Mammary epithelial cell (primary cell): Measurements from ENCODE around the gene LIFR.

Experiments
- EZH2 ChIP-seq: IDR thresholded peaks from 2 replicates; pipeline ENCODE4 v1.6.1; 2012; ENCODE audit warnings: low read length, inconsistent platforms, borderline replicate concordance
- TF ChIP-seq, protein P1 (sequence below), 2 donors: IDR thresholded peaks in 1 of 2; conservative IDR thresholded peaks in 1 of 2; 2 replicates each; pipeline ENCODE4 v1.5.1; 2011 to 2012; ENCODE audit warnings: inconsistent platforms in 2 of 2, low read length in 2 of 2, mild to moderate bottlenecking in 2 of 2, control low read depth in 1 of 2, low read depth in 1 of 2; ENCODE audit not compliant: insufficient read depth in 1 of 2; ENCODE audit errors: extremely low read depth in 1 of 2

DNA sequence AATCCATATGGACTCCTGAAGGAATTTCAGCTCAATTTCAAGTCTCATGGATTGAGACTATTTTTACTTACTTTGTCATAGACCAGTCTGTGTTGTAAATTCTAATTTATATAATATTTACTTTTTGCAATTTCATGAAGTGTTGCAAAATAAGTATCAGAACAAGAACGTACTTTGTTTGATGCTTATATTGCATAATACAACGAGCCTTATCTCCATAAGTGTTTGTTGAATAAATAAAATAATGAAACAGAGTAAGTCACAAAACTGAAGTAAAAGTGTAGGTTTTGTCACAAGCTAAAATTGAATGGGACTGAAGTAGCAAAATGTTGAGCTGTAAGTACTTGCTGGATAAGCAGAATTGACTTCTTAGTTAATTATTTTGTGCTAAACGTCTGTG, 3.0 kb upstream of the LIFR start:
- TF ChIP-seq, protein P1, sequence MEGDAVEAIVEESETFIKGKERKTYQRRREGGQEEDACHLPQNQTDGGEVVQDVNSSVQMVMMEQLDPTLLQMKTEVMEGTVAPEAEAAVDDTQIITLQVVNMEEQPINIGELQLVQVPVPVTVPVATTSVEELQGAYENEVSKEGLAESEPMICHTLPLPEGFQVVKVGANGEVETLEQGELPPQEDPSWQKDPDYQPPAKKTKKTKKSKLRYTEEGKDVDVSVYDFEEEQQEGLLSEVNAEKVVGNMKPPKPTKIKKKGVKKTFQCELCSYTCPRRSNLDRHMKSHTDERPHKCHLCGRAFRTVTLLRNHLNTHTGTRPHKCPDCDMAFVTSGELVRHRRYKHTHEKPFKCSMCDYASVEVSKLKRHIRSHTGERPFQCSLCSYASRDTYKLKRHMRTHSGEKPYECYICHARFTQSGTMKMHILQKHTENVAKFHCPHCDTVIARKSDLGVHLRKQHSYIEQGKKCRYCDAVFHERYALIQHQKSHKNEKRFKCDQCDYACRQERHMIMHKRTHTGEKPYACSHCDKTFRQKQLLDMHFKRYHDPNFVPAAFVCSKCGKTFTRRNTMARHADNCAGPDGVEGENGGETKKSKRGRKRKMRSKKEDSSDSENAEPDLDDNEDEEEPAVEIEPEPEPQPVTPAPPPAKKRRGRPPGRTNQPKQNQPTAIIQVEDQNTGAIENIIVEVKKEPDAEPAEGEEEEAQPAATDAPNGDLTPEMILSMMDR (conservative IDR thresholded peaks at IDR 0.05 in 1 of 2, IDR thresholded peaks at IDR 0.05 in 1 of 2; ENCODE audit: extremely low read depth in 1 of 2, insufficient read depth in 1 of 2, low read depth in 1 of 2, low read length in 2 of 2): no peak
- no peak for TF ChIP-seq EZH2
